Smooth muscle cell (in vitro differentiated cells): Measurements from ENCODE around the gene SART3. TPM values are rescaled to one million over a fixed set of nuclear protein-coding genes. Genes with fewer than 3 reads are reported as not detected.

Experiments used
- DNase-seq: peaks from one replicate; lab custom pipeline; 2025; ENCODE audit not compliant: unreplicated experiment; lab: John Stamatoyannopoulos, UW
- H2AFZ ChIP-seq: fragments of 200-600 bp; sonication (generic); 2 replicates; pipeline ENCODE4 v1.6.0; 2016; ENCODE audit warnings: antibody characterized with exemption, low read depth, mild to moderate bottlenecking
- H3F3A ChIP-seq: fragments of 200-600 bp; sonication (generic); 2 replicates; pipeline ENCODE4 v1.6.0; 2017; ENCODE audit warnings: antibody characterized with exemption, low read depth
- H3K27ac ChIP-seq: fragments of 200-600 bp; sonication (generic); 2 replicates; pipeline ENCODE4 v1.5.1; 2016; ENCODE audit warnings: low read depth, mild to moderate bottlenecking
- H3K27me3 ChIP-seq: fragments of 200-600 bp; sonication (generic); 2 replicates; pipeline ENCODE4 v1.6.1; 2016; ENCODE audit warnings: low read depth, mild to moderate bottlenecking
- H3K36me3 ChIP-seq: fragments of 200-600 bp; sonication (generic); 2 replicates; pipeline ENCODE4 v1.5.1; 2016; ENCODE audit warnings: low read depth
- H3K4me1 ChIP-seq: fragments of 200-600 bp; sonication (generic); 2 replicates; pipeline ENCODE4 v1.5.1; 2016; ENCODE audit warnings: low read depth
- H3K4me2 ChIP-seq: fragments of 200-600 bp; sonication (generic); 2 replicates; pipeline ENCODE4 v1.6.0; 2016; ENCODE audit warnings: mild to moderate bottlenecking
- H3K4me3 ChIP-seq: fragments of 200-600 bp; sonication (generic); 2 replicates; pipeline ENCODE4 v1.5.1; 2016; ENCODE audit warnings: mild to moderate bottlenecking
- H3K79me2 ChIP-seq: fragments of 200-600 bp; sonication (generic); 2 replicates; pipeline ENCODE4 v1.6.0; 2016; ENCODE audit warnings: low read depth, mild to moderate bottlenecking
- H3K9ac ChIP-seq: fragments of 200-600 bp; sonication (generic); 2 replicates; pipeline ENCODE4 v1.6.0; 2016; ENCODE audit warnings: low read depth
- H3K9me3 ChIP-seq: fragments of 200-600 bp; sonication (generic); replicated peaks from 2 replicates; pipeline ENCODE4 v1.5.1; 2016; ENCODE audit warnings: low read depth
- H4K20me1 ChIP-seq: fragments of 200-600 bp; sonication (generic); 2 replicates; pipeline ENCODE4 v1.6.0; 2016; ENCODE audit warnings: low read depth
- CTCF ChIP-seq: fragments of 200-600 bp; sonication (generic); IDR thresholded peaks from 2 replicates; pipeline ENCODE4 v1.5.1; 2017; ENCODE audit warnings: borderline replicate concordance, mild to moderate bottlenecking, antibody characterized with exemption; ENCODE audit not compliant: insufficient read depth, poor library complexity, severe bottlenecking
- WGBS: methylation state at CpG from one replicate; pipeline ENCODE4 v1.1.7; 2016; ENCODE audit warnings: low lambda C conversion rate; 5-methylcytosine and 5-hydroxymethylcytosine counted together
- polyA plus RNA-seq: library from polyadenylated mRNA; unstranded; fragments of >200 nt; fragmentation: Nextera tagmentation; extraction: Ambion mirVana; gene quantifications from 2 replicates; pipeline ENCODE4 v1.2.1, GENCODE V29; 2016
- total RNA-seq: library from RNA; depleted of rRNA; stranded (reverse); fragments of >200 nt; gene quantifications from 2 replicates; pipeline ENCODE4 v1.2.3, GENCODE V29; 2014

Gene SART3
- total and polyA plus RNA-seq, 2 experiments from 2014 or later = 22.7 to 94.5 TPM

- H3K79me2 ChIP-seq = peaks cover 30% of the 10 kb centered on the region
- no peak overlapping the region for H3K27ac ChIP-seq
- DNase-seq = no peak
- H3K27me3 ChIP-seq = no peaks in the 10 kb centered on the region
- no peaks in the 10 kb centered on the region for H3F3A ChIP-seq
- H3K4me2 ChIP-seq = no peak overlapping the region
- no peak overlapping the region for H2AFZ ChIP-seq
- no peaks in the 10 kb centered on the region for H3K9me3 ChIP-seq
- H3K36me3 ChIP-seq = no peaks in the 10 kb centered on the region
- H4K20me1 ChIP-seq = no peaks in the 10 kb centered on the region
- H3K9ac ChIP-seq = no peak overlapping the region
- 95% methylated on average over 10 of the region's 10 CpGs for WGBS
- TF ChIP-seq CTCF = no peak
- H3K4me3 ChIP-seq = no peak overlapping the region
- no peaks in the 10 kb centered on the region for H3K4me1 ChIP-seq
These were observed 39.2 kb upstream of the SART3 start for GRCh38 chr12:108599948-108600701.

DNA sequence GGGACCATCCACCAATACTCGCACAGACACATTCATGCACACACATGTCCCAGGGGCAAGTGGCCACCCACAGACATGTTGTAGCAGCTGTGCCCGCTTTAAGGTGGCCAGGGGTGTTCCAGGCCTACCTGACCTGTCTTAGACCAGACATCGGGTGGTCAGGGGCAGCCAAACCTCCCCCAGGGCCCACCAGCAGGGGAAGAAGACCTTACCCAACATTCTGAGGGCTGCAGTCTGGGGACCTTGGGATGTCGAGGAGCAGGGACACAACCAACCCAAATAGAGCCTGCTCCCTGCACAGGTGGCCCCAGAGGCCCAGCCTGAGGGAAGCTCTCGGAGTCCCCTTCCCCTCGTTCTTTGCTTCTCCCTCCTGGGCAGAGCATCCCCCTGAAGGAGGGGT is 38.6 kb upstream of the SART3 start:
- H4K20me1 ChIP-seq = no peaks in the 10 kb centered on the region
- H3K4me2 ChIP-seq = no peak overlapping the region
- 96% methylated on average over 6 of the region's 6 CpGs for WGBS
- H3K36me3 ChIP-seq = no peaks in the 10 kb centered on the region
- H3K9me3 ChIP-seq = no peaks in the 10 kb centered on the region
- no peak overlapping the region for H3K9ac ChIP-seq
- no peaks in the 10 kb centered on the region for H3K4me1 ChIP-seq
- no peak for DNase-seq
- H3F3A ChIP-seq = no peaks in the 10 kb centered on the region
- no peak overlapping the region for H3K27ac ChIP-seq
- H2AFZ ChIP-seq = no peak overlapping the region
- no peak overlapping the region for H3K4me3 ChIP-seq
- H3K79me2 ChIP-seq = peaks cover 36% of the 10 kb centered on the region
- TF ChIP-seq CTCF = no peak
- no peaks in the 10 kb centered on the region for H3K27me3 ChIP-seq

DNA sequence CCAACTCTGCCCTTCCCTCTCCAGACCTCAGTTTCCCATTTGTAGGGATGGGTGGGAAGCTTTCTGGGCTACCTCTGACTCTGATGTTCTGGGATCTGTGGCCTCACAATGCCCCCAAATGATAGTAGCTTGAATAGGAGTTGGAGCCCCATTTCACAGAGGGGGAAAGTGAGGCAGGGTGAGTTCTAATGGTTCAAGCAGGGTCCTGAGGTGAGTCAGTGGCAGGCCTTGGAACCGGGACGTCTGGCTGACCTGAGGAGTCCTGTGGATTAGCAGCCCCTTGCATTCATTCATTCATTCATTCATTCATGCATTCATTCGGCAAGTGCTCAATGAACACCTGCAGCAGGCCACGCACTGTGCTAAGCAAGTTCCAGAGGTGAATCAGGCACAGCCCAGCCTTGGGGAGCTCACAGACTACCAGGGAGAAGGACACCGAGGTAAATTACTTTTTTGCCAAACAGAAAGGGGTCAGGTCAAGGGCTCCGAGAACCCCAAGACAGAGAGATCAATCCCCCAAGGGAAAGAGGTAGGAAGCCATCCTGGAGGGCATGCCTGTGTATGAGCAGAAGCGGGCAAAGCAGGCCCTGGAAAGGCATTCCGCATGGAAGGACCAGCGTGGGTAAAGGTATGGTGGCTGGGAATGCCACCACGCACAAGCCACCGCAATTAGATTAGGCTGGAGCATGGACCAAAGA is 37.7 kb upstream of the SART3 start:
- WGBS = 93% methylated on average over 11 of the region's 11 CpGs
- peak overlapping the region; percentile 31 for H3K27ac ChIP-seq

More for the DNA sequence above, 37.7 kb upstream of the SART3 start:
- Histone ChIP-seq H3K4me3 (peak overlapping the region; percentile 61), H3K4me1 (no peaks in the 10 kb centered on the region), H4K20me1 (no peaks in the 10 kb centered on the region), H3K36me3 (no peaks in the 10 kb centered on the region), H3F3A (no peaks in the 10 kb centered on the region), H2AFZ (no peak overlapping the region), H3K4me2 (peak overlapping the region; percentile 85), H3K27me3 (no peaks in the 10 kb centered on the region), H3K79me2 (peaks cover 38% of the 10 kb centered on the region), H3K9me3 (no peaks in the 10 kb centered on the region), H3K9ac (no peak overlapping the region)
- no peak for TF ChIP-seq CTCF
- no peak for DNase-seq
